Erythroblast (primary cell): ENCODE data around the gene TEKT5.

ENCODE experiments used
- GATA1 ChIP-seq: IDR thresholded peaks from 2 replicates; pipeline ENCODE4 v1.6.1; 2011; ENCODE audit warnings: low read depth, mild to moderate bottlenecking, control low read depth, low read length, moderate library complexity
- POLR2A ChIP-seq: IDR thresholded peaks from 2 replicates; pipeline ENCODE4 v1.6.1; 2011; ENCODE audit warnings: mild to moderate bottlenecking, low read length

- TF ChIP-seq POLR2A = no peak
- TF ChIP-seq GATA1 = no peak
These were observed 31.6 kb downstream of the TEKT5 start for GRCh38 chr16:10663146-10663545.
